Dedifferentiated amniotic fluid mesenchymal stem cell (primary cell): ENCODE data around the gene DTNA.

Experiments used
- DNase-seq: peaks from one replicate; pipeline ENCODE4 v3.0.0-alpha.2; 2016; ENCODE audit errors: extremely low spot score

Gene DTNA

GRCh38 chr18:34933909-34934661 is 224.0 kb downstream of the DTNA start:
- DNase-seq: no peak

- DNase-seq: no peak
These were observed 226.7 kb downstream of the DTNA start for GRCh38 chr18:34936772-34937171.

GRCh38 chr18:34938090-34938489 is 228.0 kb downstream of the DTNA start:
- no peak for DNase-seq
